HCT116 (cell line): Measurements from ENCODE around the gene ASNSD1. TPM values are rescaled to one million over a fixed set of nuclear protein-coding genes. Genes with fewer than 3 reads are reported as not detected.

Source experiments
- ATAC-seq: fragments of 200-7000 bp; cut with Tn5 transposase; 2 replicates; pipeline ENCODE4 v1.9.1; 2020; ENCODE audit warnings: mild to moderate bottlenecking, moderate library complexity
- BruUV-seq: library from RNA; stranded (reverse); fragments of 400-500 nt; replicated peaks from 2 replicates; lab custom pipeline; 2021; lab: Mats Ljungman, UMichigan
- CTCF ChIA-PET: fragments of 300-600 bp; sonication (Branson Sonifier 250); formaldehyde crosslinking; loops from one replicate; lab custom pipeline; 2021; ENCODE audit warnings: antibody characterized with exemption; lab: Charles Lee
- POLR2A ChIA-PET: fragments of 300-600, 350-600 bp; sonication (Branson Sonifier 250); formaldehyde crosslinking; loops from one replicate; lab custom pipeline; 2021; ENCODE audit warnings: antibody characterized with exemption; lab: Charles Lee
- RAD21 ChIA-PET, 2 experiments: fragments of 300-600 bp; sonication (Branson Sonifier 250); formaldehyde crosslinking; loops; one replicate each; lab custom pipeline; 2023; ENCODE audit warnings: low total read pairs in 2 of 2; ENCODE audit not compliant: uncharacterized antibody in 2 of 2, unreplicated experiment in 2 of 2, low non-redundant PET in 1 of 2; lab: Charles Lee
- DNase-seq: peaks from one replicate; pipeline ENCODE4 v3.0.0-alpha.2; 2010; ENCODE audit warnings: low read depth, low spot score
- H2AFZ ChIP-seq: fragments of 200-600 bp; shearing (Covaris generic), sonication (generic); 2 replicates; pipeline ENCODE4 v1.6.1; 2017; ENCODE audit warnings: low read depth, mixed run types, mixed read lengths, antibody characterized with exemption, low read length; ENCODE audit not compliant: poor library complexity, severe bottlenecking
- H3K27ac ChIP-seq: 2 replicates; pipeline ENCODE4 v1.5.1; 2012; ENCODE audit warnings: low read depth, low read length
- H3K27me3 ChIP-seq: fragments of 200-600 bp; sonication (generic); 2 replicates; pipeline ENCODE4 v1.6.1; 2016; ENCODE audit warnings: mixed run types, low read length, mixed read lengths; ENCODE audit not compliant: insufficient read depth
- H3K36me3 ChIP-seq, 2 experiments: fragments of 200-500 bp in 1 of 2; fragments of 200-600 bp in 1 of 2; sonication (Bioruptor generic) in 1 of 2; sonication (generic) in 1 of 2; 2 replicates each; pipeline versions ENCODE4 v1.5.1 to v1.6.1; 2014 to 2016; ENCODE audit warnings: low read length in 2 of 2, inconsistent platforms in 1 of 2, mixed read lengths in 1 of 2, mixed run types in 1 of 2; ENCODE audit not compliant: insufficient read depth in 2 of 2, control insufficient read depth in 1 of 2
- H3K4me1 ChIP-seq, 2 experiments: fragments of 200-600 bp in 1 of 2; sonication (generic) in 1 of 2; 2 replicates each; pipeline versions ENCODE4 v1.5.1 to v1.6.1; 2012 to 2017; ENCODE audit warnings: low read length in 2 of 2, inconsistent platforms in 1 of 2, mild to moderate bottlenecking in 1 of 2, mixed read lengths in 1 of 2, mixed run types in 1 of 2, moderate library complexity in 1 of 2; ENCODE audit not compliant: insufficient read depth in 2 of 2, control insufficient read depth in 1 of 2
- H3K4me2 ChIP-seq: fragments of 200-600 bp; sonication (generic); 2 replicates; pipeline ENCODE4 v1.6.1; 2017; ENCODE audit warnings: mixed run types, low read length, mixed read lengths
- H3K4me3 ChIP-seq, 2 experiments: fragments of 200-600 bp in 1 of 2; sonication (generic) in 1 of 2; replicated peaks in 1 of 2; 2 replicates each; pipeline ENCODE4 v1.5.1; 2011 to 2016; ENCODE audit warnings: low read length in 2 of 2, control low read depth in 1 of 2, low read depth in 1 of 2, mild to moderate bottlenecking in 1 of 2, mixed read lengths in 1 of 2, mixed run types in 1 of 2
- H3K79me2 ChIP-seq: fragments of 200-600 bp; sonication (generic); 2 replicates; pipeline ENCODE4 v1.6.1; 2017; ENCODE audit warnings: mild to moderate bottlenecking, mixed run types, low read length, moderate library complexity, mixed read lengths; ENCODE audit not compliant: insufficient read depth
- H3K9ac ChIP-seq: fragments of 200-600 bp; sonication (generic); 2 replicates; pipeline ENCODE4 v1.6.1; 2016; ENCODE audit warnings: low read length, mixed read lengths
- H3K9me2 ChIP-seq: fragments of 200-600 bp; sonication (generic), shearing (Covaris generic); 2 replicates; pipeline ENCODE4 v1.6.1; 2017; ENCODE audit warnings: mixed run types, mild to moderate bottlenecking, moderate library complexity; ENCODE audit not compliant: insufficient read depth
- H3K9me3 ChIP-seq, 2 experiments: fragments of 200-500 bp in 1 of 2; fragments of 200-600 bp in 1 of 2; sonication (Bioruptor generic) in 1 of 2; sonication (generic) in 1 of 2; 2 replicates each; pipeline ENCODE4 v1.6.1; 2014 to 2017; ENCODE audit warnings: low read length in 2 of 2, mixed read lengths in 2 of 2, inconsistent platforms in 1 of 2, low read depth in 1 of 2, mild to moderate bottlenecking in 1 of 2, mixed run types in 1 of 2, moderate library complexity in 1 of 2; ENCODE audit not compliant: control insufficient read depth in 1 of 2, insufficient read depth in 1 of 2
- H4K20me1 ChIP-seq: fragments of 200-600 bp; sonication (generic), shearing (Covaris generic); 2 replicates; pipeline ENCODE4 v1.6.1; 2017; ENCODE audit warnings: mixed run types, mild to moderate bottlenecking, moderate library complexity; ENCODE audit not compliant: insufficient read depth
- CBX3 ChIP-seq: IDR thresholded peaks from 2 replicates; pipeline ENCODE4 v1.6.1; 2012; ENCODE audit warnings: low read depth
- ELF1 ChIP-seq: IDR thresholded peaks from 2 replicates; pipeline ENCODE4 v1.6.1; 2012; ENCODE audit warnings: low read depth, borderline replicate concordance
- EZH2 ChIP-seq: fragments of 200-600 bp; sonication (generic); IDR thresholded peaks from 2 replicates; pipeline ENCODE4 v1.6.1; 2017; ENCODE audit warnings: antibody characterized with exemption, mixed run types
- FOSL1 ChIP-seq: IDR thresholded peaks from 2 replicates; pipeline ENCODE4 v1.6.1; 2012; ENCODE audit warnings: low read depth
- JUND ChIP-seq: IDR thresholded peaks from 2 replicates; pipeline ENCODE4 v1.6.1; 2012
- MAX ChIP-seq: IDR thresholded peaks from 2 replicates; pipeline ENCODE4 v1.6.1; 2012
- POLR2A ChIP-seq: IDR thresholded peaks from 2 replicates; pipeline ENCODE4 v1.7.0; 2011; ENCODE audit warnings: borderline replicate concordance; ENCODE audit not compliant: insufficient read depth, insufficient read length; ENCODE audit errors: extremely low read depth
- REST ChIP-seq: IDR thresholded peaks from 2 replicates; pipeline ENCODE4 v1.6.1; 2012; ENCODE audit warnings: low read depth
- SIN3A ChIP-seq: IDR thresholded peaks from 2 replicates; pipeline ENCODE4 v1.6.1; 2012; ENCODE audit warnings: low read depth
- SRF ChIP-seq: IDR thresholded peaks from 2 replicates; pipeline ENCODE4 v1.6.1; 2012; ENCODE audit warnings: low read depth
- YY1 ChIP-seq: IDR thresholded peaks from 2 replicates; pipeline ENCODE4 v1.6.1; 2011; ENCODE audit warnings: low read length, low read depth, moderate library complexity, mild to moderate bottlenecking; ENCODE audit not compliant: insufficient replicate concordance; ENCODE audit errors: extremely low read depth
- intact Hi-C: fragments of 100-400 bp; cut with micrococcal nuclease; formaldehyde crosslinking; loops from 2 replicates; pipeline ENCODE4 v1.10.0; 2022
- total RNA-seq: library from RNA; stranded (reverse); gene quantifications from one replicate; pipeline ENCODE4 v1.2.1, GENCODE V29; 2021; ENCODE audit not compliant: unreplicated experiment
- TF ChIP-seq, protein P1 (sequence below), 3 experiments: fragments of 200-600 bp in 1 of 3; sonication (generic) in 1 of 3; IDR thresholded peaks in 2 of 3; conservative IDR thresholded peaks in 1 of 3; 2 replicates each; pipeline ENCODE4 v1.5.1; 2012 to 2017; ENCODE audit warnings: low read depth in 2 of 3, low read length in 2 of 3, antibody characterized with exemption in 1 of 3, borderline replicate concordance in 1 of 3, control low read depth in 1 of 3, mild to moderate bottlenecking in 1 of 3, mixed read lengths in 1 of 3, mixed run types in 1 of 3, moderate library complexity in 1 of 3; ENCODE audit not compliant: insufficient read depth in 1 of 3
- TF ChIP-seq, protein P2 (sequence below): IDR thresholded peaks from 2 replicates; pipeline ENCODE4 v1.6.1; 2011; ENCODE audit warnings: mild to moderate bottlenecking, low read length, moderate library complexity; ENCODE audit not compliant: insufficient replicate concordance; ENCODE audit errors: extremely low read depth

The ASNSD1 gene
- total RNA-seq, 1 experiment from 2014 or later: 33.6 TPM

GRCh38 chr2:189679226-189679625 is 18.0 kb downstream of the ASNSD1 start (continued):
- TF ChIP-seq, protein P1, sequence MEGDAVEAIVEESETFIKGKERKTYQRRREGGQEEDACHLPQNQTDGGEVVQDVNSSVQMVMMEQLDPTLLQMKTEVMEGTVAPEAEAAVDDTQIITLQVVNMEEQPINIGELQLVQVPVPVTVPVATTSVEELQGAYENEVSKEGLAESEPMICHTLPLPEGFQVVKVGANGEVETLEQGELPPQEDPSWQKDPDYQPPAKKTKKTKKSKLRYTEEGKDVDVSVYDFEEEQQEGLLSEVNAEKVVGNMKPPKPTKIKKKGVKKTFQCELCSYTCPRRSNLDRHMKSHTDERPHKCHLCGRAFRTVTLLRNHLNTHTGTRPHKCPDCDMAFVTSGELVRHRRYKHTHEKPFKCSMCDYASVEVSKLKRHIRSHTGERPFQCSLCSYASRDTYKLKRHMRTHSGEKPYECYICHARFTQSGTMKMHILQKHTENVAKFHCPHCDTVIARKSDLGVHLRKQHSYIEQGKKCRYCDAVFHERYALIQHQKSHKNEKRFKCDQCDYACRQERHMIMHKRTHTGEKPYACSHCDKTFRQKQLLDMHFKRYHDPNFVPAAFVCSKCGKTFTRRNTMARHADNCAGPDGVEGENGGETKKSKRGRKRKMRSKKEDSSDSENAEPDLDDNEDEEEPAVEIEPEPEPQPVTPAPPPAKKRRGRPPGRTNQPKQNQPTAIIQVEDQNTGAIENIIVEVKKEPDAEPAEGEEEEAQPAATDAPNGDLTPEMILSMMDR (IDR thresholded peaks at IDR 0.05 in 2 of 3, conservative IDR thresholded peaks at IDR 0.05 in 1 of 3; ENCODE audit: borderline replicate concordance in 1 of 3, insufficient read depth in 1 of 3, low read depth in 2 of 3, low read length in 2 of 3): no peak
- TF ChIP-seq SRF (no peak), MAX (no peak), REST (no peak), EZH2 (no peak), POLR2A (no peak), FOSL1 (no peak)

- H3K9ac ChIP-seq: no peak overlapping the region
- H3K27ac ChIP-seq: no peak overlapping the region
- H3K4me1 ChIP-seq: peaks cover 0 to 16% of the 10 kb centered on the region in 2 experiments; a peak in 3 of 4 replicates
- no peak for ATAC-seq
- ChIA-PET RAD21 (no interaction called here), POLR2A (no interaction called here), CTCF (interaction anchor here (1.2 kb wide), 1 partner anchor 20 kb away, joined by 4 read pairs; no protein-coding TSS in a partner anchor)
- no TSS peak for BruUV-seq
- intact Hi-C loops: no loop called here
- no peak for DNase-seq
- H3K4me2 ChIP-seq: no peak overlapping the region
- 0 out of 4 replicates have a peak, but pooled peaks cover 0 to 4% of the 10 kb centered on the region in 2 experiments for H3K36me3 ChIP-seq
- H3K9me3 ChIP-seq: no peaks in the 10 kb centered on the region
- no peaks in the 10 kb centered on the region for H3K27me3 ChIP-seq
- H4K20me1 ChIP-seq: no peaks in the 10 kb centered on the region
- no peaks in the 10 kb centered on the region for H3K79me2 ChIP-seq
- no peak overlapping the region for H3K4me3 ChIP-seq
- H2AFZ ChIP-seq: no peak overlapping the region
- TF ChIP-seq, protein P2, sequence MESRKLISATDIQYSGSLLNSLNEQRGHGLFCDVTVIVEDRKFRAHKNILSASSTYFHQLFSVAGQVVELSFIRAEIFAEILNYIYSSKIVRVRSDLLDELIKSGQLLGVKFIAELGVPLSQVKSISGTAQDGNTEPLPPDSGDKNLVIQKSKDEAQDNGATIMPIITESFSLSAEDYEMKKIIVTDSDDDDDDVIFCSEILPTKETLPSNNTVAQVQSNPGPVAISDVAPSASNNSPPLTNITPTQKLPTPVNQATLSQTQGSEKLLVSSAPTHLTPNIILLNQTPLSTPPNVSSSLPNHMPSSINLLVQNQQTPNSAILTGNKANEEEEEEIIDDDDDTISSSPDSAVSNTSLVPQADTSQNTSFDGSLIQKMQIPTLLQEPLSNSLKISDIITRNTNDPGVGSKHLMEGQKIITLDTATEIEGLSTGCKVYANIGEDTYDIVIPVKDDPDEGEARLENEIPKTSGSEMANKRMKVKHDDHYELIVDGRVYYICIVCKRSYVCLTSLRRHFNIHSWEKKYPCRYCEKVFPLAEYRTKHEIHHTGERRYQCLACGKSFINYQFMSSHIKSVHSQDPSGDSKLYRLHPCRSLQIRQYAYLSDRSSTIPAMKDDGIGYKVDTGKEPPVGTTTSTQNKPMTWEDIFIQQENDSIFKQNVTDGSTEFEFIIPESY: no peak
- TF ChIP-seq, protein P1 (IDR thresholded peaks at IDR 0.05 in 2 of 3, conservative IDR thresholded peaks at IDR 0.05 in 1 of 3; ENCODE audit: borderline replicate concordance in 1 of 3, insufficient read depth in 1 of 3, low read depth in 2 of 3, low read length in 2 of 3): no peak
- TF ChIP-seq ELF1 (no peak), FOSL1 (no peak), EZH2 (no peak), YY1 (no peak), JUND (no peak), SIN3A (no peak), MAX (no peak), CBX3 (no peak)
- TF ChIP-seq, all 23 proteins: peak for 0
- peaks cover 2% of the 10 kb centered on the region; the same call in 1 of the 2 replicates for H3K9me2 ChIP-seq
Observed at GRCh38 chr2:189681203-189681602, 19.9 kb downstream of the ASNSD1 start.
